ENCODE measurements around the gene PRDM11. TPM values are rescaled to one million over a fixed set of nuclear protein-coding genes. Genes with fewer than 3 reads are reported as not detected.

Gene PRDM11
- total RNA-seq, 2 experiments from 2014 or later: 2.5 to 3.4 TPM

DNA sequence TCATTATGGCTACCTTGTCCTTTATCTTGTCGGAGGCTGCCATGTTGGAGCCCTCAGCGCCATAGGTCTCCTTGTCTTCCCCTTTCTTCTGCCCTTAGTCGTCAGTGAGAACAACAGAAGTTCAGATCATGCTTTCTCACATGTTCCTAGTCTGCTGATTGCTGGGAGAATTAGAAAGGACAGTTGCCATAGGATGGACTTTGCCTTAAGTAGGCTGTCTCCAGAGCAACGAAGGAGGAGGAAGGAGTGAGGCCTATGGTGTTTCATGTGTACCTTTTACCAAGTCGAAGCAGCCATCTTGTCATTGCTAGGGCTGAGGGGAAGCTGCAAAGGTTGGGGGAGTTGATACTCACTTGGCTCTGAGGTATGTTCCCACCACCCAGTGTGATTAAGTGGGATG lies 77.1 kb downstream of the PRDM11 start:
- Mint-ChIP-seq H3K4me3 (no peak overlapping the region), H3K27me3 (no peaks in the 10 kb centered on the region), H3K9me3 (no peaks in the 10 kb centered on the region), H3K27ac (no peak overlapping the region), H3K4me1 (ENCODE audit: low read depth) (no peaks in the 10 kb centered on the region), H3K36me3 (ENCODE audit: low read depth) (peaks cover 29% of the 10 kb centered on the region)
- ChIA-PET POLR2A (no interaction called here), CTCF (no interaction called here)
- no peak overlapping the region for H3K27ac ChIP-seq (ENCODE audit: low read depth in 1 of 2, low read length in 2 of 2)
- TF ChIP-seq, protein P1, sequence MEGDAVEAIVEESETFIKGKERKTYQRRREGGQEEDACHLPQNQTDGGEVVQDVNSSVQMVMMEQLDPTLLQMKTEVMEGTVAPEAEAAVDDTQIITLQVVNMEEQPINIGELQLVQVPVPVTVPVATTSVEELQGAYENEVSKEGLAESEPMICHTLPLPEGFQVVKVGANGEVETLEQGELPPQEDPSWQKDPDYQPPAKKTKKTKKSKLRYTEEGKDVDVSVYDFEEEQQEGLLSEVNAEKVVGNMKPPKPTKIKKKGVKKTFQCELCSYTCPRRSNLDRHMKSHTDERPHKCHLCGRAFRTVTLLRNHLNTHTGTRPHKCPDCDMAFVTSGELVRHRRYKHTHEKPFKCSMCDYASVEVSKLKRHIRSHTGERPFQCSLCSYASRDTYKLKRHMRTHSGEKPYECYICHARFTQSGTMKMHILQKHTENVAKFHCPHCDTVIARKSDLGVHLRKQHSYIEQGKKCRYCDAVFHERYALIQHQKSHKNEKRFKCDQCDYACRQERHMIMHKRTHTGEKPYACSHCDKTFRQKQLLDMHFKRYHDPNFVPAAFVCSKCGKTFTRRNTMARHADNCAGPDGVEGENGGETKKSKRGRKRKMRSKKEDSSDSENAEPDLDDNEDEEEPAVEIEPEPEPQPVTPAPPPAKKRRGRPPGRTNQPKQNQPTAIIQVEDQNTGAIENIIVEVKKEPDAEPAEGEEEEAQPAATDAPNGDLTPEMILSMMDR (IDR thresholded peaks at IDR 0.05): no peak
- ATAC-seq (ENCODE audit: poor library complexity) (no peak), DNase-seq (no peak)
- H3K36me3 ChIP-seq (ENCODE audit: insufficient read depth, low read length): peaks cover 10% of the 10 kb centered on the region
- no peak overlapping the region for H3K4me3 ChIP-seq (ENCODE audit: low read length)
- H3K4me1 ChIP-seq (ENCODE audit: insufficient read depth, low read length): no peaks in the 10 kb centered on the region
- intact Hi-C loops (cut with DNase I, micrococcal nuclease): no loop called here
- no peaks in the 10 kb centered on the region for H3K27me3 ChIP-seq (ENCODE audit: control insufficient read depth in 1 of 2, insufficient read depth in 2 of 2, low read length in 2 of 2)
- H3K9me3 ChIP-seq (ENCODE audit: control insufficient read depth in 1 of 2, insufficient read depth in 1 of 2, low read length in 2 of 2): no peaks in the 10 kb centered on the region

- Mint-ChIP-seq H3K4me3 (no peak overlapping the region), H3K27me3 (no peaks in the 10 kb centered on the region), H3K27ac (no peak overlapping the region), H3K4me1 (ENCODE audit: low read depth) (no peaks in the 10 kb centered on the region), H3K9me3 (no peaks in the 10 kb centered on the region), H3K36me3 (ENCODE audit: low read depth) (peaks cover 29% of the 10 kb centered on the region)
- ChIA-PET CTCF (no interaction called here), POLR2A (no interaction called here)
- Histone ChIP-seq H3K4me3 (ENCODE audit: low read length) (no peak overlapping the region), H3K36me3 (ENCODE audit: insufficient read depth, low read length) (peaks cover 10% of the 10 kb centered on the region), H3K27me3 (ENCODE audit: control insufficient read depth in 1 of 2, insufficient read depth in 2 of 2, low read length in 2 of 2) (no peaks in the 10 kb centered on the region), H3K4me1 (ENCODE audit: insufficient read depth, low read length) (no peaks in the 10 kb centered on the region), H3K27ac (ENCODE audit: low read depth in 1 of 2, low read length in 2 of 2) (no peak overlapping the region), H3K9me3 (ENCODE audit: control insufficient read depth in 1 of 2, insufficient read depth in 1 of 2, low read length in 2 of 2) (no peaks in the 10 kb centered on the region)
- intact Hi-C loops (cut with DNase I, micrococcal nuclease): no loop called here
- TF ChIP-seq, protein P1 (IDR thresholded peaks at IDR 0.05): no peak
- DNase-seq (no peak), ATAC-seq (ENCODE audit: poor library complexity) (no peak)
Observed at GRCh38 chr11:45224766-45225165, 78.3 kb downstream of the PRDM11 start.

- H3K4me1 ChIP-seq (ENCODE audit: insufficient read depth, low read length): no peaks in the 10 kb centered on the region
- Mint-ChIP-seq H3K4me3 (no peak overlapping the region), H3K4me1 (ENCODE audit: low read depth) (no peaks in the 10 kb centered on the region), H3K9me3 (no peaks in the 10 kb centered on the region), H3K36me3 (ENCODE audit: low read depth) (peaks cover 29% of the 10 kb centered on the region), H3K27me3 (no peaks in the 10 kb centered on the region), H3K27ac (no peak overlapping the region)
- POLR2A ChIA-PET: no interaction called here
- no peak overlapping the region for H3K4me3 ChIP-seq (ENCODE audit: low read length)
- intact Hi-C loops (cut with DNase I, micrococcal nuclease): no loop called here
- H3K27ac ChIP-seq (ENCODE audit: low read depth in 1 of 2, low read length in 2 of 2): no peak overlapping the region
- H3K9me3 ChIP-seq (ENCODE audit: control insufficient read depth in 1 of 2, insufficient read depth in 1 of 2, low read length in 2 of 2): no peaks in the 10 kb centered on the region
- CTCF ChIA-PET: no interaction called here
- H3K36me3 ChIP-seq (ENCODE audit: insufficient read depth, low read length): peaks cover 10% of the 10 kb centered on the region
- H3K27me3 ChIP-seq (ENCODE audit: control insufficient read depth in 1 of 2, insufficient read depth in 2 of 2, low read length in 2 of 2): no peaks in the 10 kb centered on the region
- ATAC-seq (ENCODE audit: poor library complexity): no peak
- no peak for DNase-seq
- TF ChIP-seq, protein P1 (IDR thresholded peaks at IDR 0.05): no peak
Observed at GRCh38 chr11:45225277-45225676, 78.8 kb downstream of the PRDM11 start.
